22Rv1 (cell line): Measurements from ENCODE around the gene TAOK3.

Source experiments
- ZFX ChIP-seq: fragments of 450-650 bp; IDR thresholded peaks from 2 replicates; pipeline ENCODE4 v1.6.1; 2017; ENCODE audit warnings: antibody characterized with exemption, borderline replicate concordance
- TF ChIP-seq, protein P1 (sequence below): fragments of 450-650 bp; IDR thresholded peaks from 2 replicates; pipeline ENCODE4 v1.5.1; 2017; ENCODE audit warnings: mild to moderate bottlenecking

DNA sequence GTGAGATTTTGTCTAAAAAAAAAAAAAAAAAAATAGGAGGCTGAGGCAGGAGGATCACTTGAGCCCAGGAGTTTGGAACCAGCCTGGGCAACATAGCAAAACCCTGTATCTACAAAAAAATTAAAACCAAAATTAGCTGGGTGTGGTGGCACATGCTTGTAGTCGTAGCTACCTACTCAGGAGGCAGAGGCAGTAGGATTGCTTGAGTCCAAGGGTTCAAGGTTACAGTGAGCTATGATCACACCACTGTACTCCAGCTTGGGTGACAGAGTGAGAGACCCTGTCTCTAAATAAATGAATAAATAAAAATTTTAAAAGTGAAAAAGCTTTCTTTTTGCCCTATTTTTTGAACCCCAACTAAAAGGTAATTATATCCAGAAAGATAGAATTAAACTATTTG is 123.2 kb downstream of the TAOK3 start:
- TF ChIP-seq, protein P1, sequence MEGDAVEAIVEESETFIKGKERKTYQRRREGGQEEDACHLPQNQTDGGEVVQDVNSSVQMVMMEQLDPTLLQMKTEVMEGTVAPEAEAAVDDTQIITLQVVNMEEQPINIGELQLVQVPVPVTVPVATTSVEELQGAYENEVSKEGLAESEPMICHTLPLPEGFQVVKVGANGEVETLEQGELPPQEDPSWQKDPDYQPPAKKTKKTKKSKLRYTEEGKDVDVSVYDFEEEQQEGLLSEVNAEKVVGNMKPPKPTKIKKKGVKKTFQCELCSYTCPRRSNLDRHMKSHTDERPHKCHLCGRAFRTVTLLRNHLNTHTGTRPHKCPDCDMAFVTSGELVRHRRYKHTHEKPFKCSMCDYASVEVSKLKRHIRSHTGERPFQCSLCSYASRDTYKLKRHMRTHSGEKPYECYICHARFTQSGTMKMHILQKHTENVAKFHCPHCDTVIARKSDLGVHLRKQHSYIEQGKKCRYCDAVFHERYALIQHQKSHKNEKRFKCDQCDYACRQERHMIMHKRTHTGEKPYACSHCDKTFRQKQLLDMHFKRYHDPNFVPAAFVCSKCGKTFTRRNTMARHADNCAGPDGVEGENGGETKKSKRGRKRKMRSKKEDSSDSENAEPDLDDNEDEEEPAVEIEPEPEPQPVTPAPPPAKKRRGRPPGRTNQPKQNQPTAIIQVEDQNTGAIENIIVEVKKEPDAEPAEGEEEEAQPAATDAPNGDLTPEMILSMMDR: no peak
- TF ChIP-seq ZFX: no peak
